ENCODE results near the gene ALG1. TPM values are rescaled to one million over a fixed set of nuclear protein-coding genes. Genes with fewer than 3 reads are reported as not detected.
"Not testable (repeated sequence)": the region's sequence is repeated elsewhere in the genome, so short reads cannot be mapped to it uniquely, and the experiment has no call there.

ALG1 gene
- total and polyA plus RNA-seq, 2 of the 13 experiments (the other 11 are each of a cell fraction or from before 2014, with no cell fraction given) = 43.3 to 75.6 TPM

DNA sequence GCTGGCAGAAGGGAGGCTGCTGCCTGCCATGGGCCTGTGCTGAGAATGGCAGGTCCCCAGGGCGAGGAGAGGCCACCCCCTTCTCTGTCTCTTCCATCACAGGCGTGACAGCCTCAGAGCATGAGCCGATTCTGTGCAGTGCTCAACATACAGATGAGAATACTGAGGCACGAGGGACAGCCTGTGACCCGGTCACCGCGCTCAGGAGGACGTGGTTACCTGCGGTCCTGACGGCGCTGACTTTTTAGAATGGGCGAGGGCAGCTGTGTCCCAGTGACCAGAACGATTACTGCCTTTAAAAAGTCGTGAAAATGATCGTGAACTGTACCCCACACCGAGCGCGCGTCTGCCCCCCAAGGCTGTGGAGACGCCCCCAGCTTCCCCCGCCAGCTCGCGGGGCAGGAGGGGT, 25.4 kb downstream of the ALG1 start (continued):
- TF ChIP-seq ZNF414 (CRISPR knock-in tag; IDR thresholded peaks at IDR 0.05) (peak; percentile 43; the same call in 1 of the 2 replicates), ZNF768 (CRISPR knock-in tag; IDR thresholded peaks at IDR 0.05) (peak; percentile 60; the same call in 1 of the 2 replicates), ZBTB1 (CRISPR knock-in tag; IDR thresholded peaks at IDR 0.05; ENCODE audit: borderline replicate concordance) (0 out of 2 replicates have a peak, but pooled peaks have one; percentile 21), ZNF619 (CRISPR knock-in tag; IDR thresholded peaks at IDR 0.05) (0 out of 2 replicates have a peak, but pooled peaks have one; percentile 77), POLR2G (IDR thresholded peaks at IDR 0.05; ENCODE audit: low read depth, low read length) (peak; percentile 40), ZNF646 (CRISPR knock-in tag; IDR thresholded peaks at IDR 0.05) (0 out of 2 replicates have a peak, but pooled peaks have one; percentile 16), ZNF629 (CRISPR knock-in tag; conservative IDR thresholded peaks at IDR 0.05) (peak; percentile 90), ZNF34 (CRISPR knock-in tag; IDR thresholded peaks at IDR 0.05; ENCODE audit: borderline replicate concordance) (0 out of 2 replicates have a peak, but pooled peaks have one; percentile 51), ZNF230 (CRISPR knock-in tag; IDR thresholded peaks at IDR 0.05) (peak; percentile 68; the same call in 1 of the 2 replicates), RBM39 (IDR thresholded peaks at IDR 0.05; ENCODE audit: low read depth, low read length, poor library complexity, severe bottlenecking) (peak; percentile 31), KMT2A (CRISPR knock-in tag; IDR thresholded peaks at IDR 0.05) (peak; percentile 4; the same call in 1 of the 2 replicates), ZMYM4 (CRISPR knock-in tag; IDR thresholded peaks at IDR 0.05) (peak; percentile 8; the same call in 1 of the 2 replicates), LCORL (CRISPR knock-in tag; IDR thresholded peaks at IDR 0.05) (0 out of 2 replicates have a peak, but pooled peaks have one; percentile 22), KDM2A (CRISPR knock-in tag; IDR thresholded peaks at IDR 0.05; ENCODE audit: borderline replicate concordance, low read depth) (0 out of 2 replicates have a peak, but pooled peaks have one; percentile 60), ZNF788 (CRISPR knock-in tag; IDR thresholded peaks at IDR 0.05; ENCODE audit: borderline replicate concordance) (peak; percentile 43; the same call in 1 of the 2 replicates)
- TF ChIP-seq, protein P1, sequence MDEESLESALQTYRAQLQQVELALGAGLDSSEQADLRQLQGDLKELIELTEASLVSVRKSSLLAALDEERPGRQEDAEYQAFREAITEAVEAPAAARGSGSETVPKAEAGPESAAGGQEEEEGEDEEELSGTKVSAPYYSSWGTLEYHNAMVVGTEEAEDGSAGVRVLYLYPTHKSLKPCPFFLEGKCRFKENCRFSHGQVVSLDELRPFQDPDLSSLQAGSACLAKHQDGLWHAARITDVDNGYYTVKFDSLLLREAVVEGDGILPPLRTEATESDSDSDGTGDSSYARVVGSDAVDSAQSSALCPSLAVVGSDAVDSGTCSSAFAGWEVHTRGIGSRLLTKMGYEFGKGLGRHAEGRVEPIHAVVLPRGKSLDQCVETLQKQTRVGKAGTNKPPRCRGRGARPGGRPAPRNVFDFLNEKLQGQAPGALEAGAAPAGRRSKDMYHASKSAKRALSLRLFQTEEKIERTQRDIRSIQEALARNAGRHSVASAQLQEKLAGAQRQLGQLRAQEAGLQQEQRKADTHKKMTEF (CRISPR knock-in tag; IDR thresholded peaks at IDR 0.05) = 0 out of 2 replicates have a peak, but pooled peaks have one; percentile 3
- not testable (repeated sequence) for TF ChIP-seq LCORL (IDR thresholded peaks at IDR 0.05)
- TF ChIP-seq, protein P2, sequence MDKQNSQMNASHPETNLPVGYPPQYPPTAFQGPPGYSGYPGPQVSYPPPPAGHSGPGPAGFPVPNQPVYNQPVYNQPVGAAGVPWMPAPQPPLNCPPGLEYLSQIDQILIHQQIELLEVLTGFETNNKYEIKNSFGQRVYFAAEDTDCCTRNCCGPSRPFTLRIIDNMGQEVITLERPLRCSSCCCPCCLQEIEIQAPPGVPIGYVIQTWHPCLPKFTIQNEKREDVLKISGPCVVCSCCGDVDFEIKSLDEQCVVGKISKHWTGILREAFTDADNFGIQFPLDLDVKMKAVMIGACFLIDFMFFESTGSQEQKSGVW (CRISPR knock-in tag; IDR thresholded peaks at IDR 0.05; ENCODE audit: borderline replicate concordance) = 0 out of 2 replicates have a peak, but pooled peaks have one; percentile 69
